ENCODE data around the gene MMP13.

- TF ChIP-seq CTCF (IDR thresholded peaks at IDR 0.05) (no peak), POLR2A (IDR thresholded peaks at IDR 0.05) (no peak)
Measured at GRCh38 chr11:102911758-102912481, 43.6 kb downstream of the MMP13 start.
